Activated CD4-positive, alpha-beta T cell treated with anti-CD3 and anti-CD28 coated beads, Interleukin-2, amount 10 ng/mL, durations not matched to agents 24 days and 14 days (primary cell): Measurements from ENCODE around the gene MAP2K3. TPM values are rescaled to one million over a fixed set of nuclear protein-coding genes. Genes with fewer than 3 reads are reported as not detected.
"Not testable (repeated sequence)": the region's sequence is repeated elsewhere in the genome, so short reads cannot be mapped to it uniquely, and the experiment has no call there.

ENCODE experiments used
- DNase-seq: peaks from one replicate; pipeline ENCODE4 v3.0.0; 2022
- H3K27ac Mint-ChIP-seq: one replicate; pipeline ENCODE4 v1.8.0; 2022; ENCODE audit warnings: mild to moderate bottlenecking, mixed read lengths
- H3K27me3 Mint-ChIP-seq: one replicate; pipeline ENCODE4 v1.8.0; 2022; ENCODE audit warnings: mixed read lengths
- H3K36me3 Mint-ChIP-seq: one replicate; pipeline ENCODE4 v1.8.0; 2022; ENCODE audit warnings: low read depth, mild to moderate bottlenecking, mixed read lengths
- H3K4me1 Mint-ChIP-seq: one replicate; pipeline ENCODE4 v1.8.0; 2021; ENCODE audit warnings: mixed read lengths
- H3K4me3 Mint-ChIP-seq: one replicate; pipeline ENCODE4 v1.8.0; 2022; ENCODE audit warnings: mild to moderate bottlenecking, moderate library complexity, mixed read lengths
- H3K9me3 Mint-ChIP-seq: one replicate; pipeline ENCODE4 v1.8.0; 2021; ENCODE audit warnings: mixed read lengths
- intact Hi-C: fragments of 100-400 bp; cut with micrococcal nuclease; formaldehyde crosslinking; loops from one replicate; pipeline ENCODE4 v1.15.1; 2023
- total RNA-seq: library from RNA; stranded (reverse); gene quantifications from 2 replicates; pipeline ENCODE4 v1.2.3, GENCODE V29; 2022

The MAP2K3 gene
- total RNA-seq, 1 donor from 2014 or later = 166 TPM

- H3K4me1 Mint-ChIP-seq, H3K27me3 Mint-ChIP-seq, H3K4me3 Mint-ChIP-seq, H3K9me3 Mint-ChIP-seq, intact Hi-C loops, DNase-seq: not testable (repeated sequence)
- peaks cover 47% of the 10 kb centered on the region for H3K36me3 Mint-ChIP-seq
- H3K27ac Mint-ChIP-seq = peak overlapping the region; percentile 29
Measured at GRCh38 chr17:21310766-21311602, 26.5 kb downstream of the MAP2K3 start.

- DNase-seq = no peak
- Mint-ChIP-seq H3K36me3 (peaks cover 33% of the 10 kb centered on the region), H3K4me1 (no peaks in the 10 kb centered on the region), H3K4me3 (no peak overlapping the region), H3K9me3 (peaks cover 6% of the 10 kb centered on the region), H3K27me3 (no peaks in the 10 kb centered on the region), H3K27ac (no peak overlapping the region)
- intact Hi-C loops = no loop called here
Measured at GRCh38 chr17:21313320-21313719, 28.8 kb downstream of the MAP2K3 start.

- H3K4me3 Mint-ChIP-seq, intact Hi-C loops, H3K4me1 Mint-ChIP-seq, H3K9me3 Mint-ChIP-seq, H3K27ac Mint-ChIP-seq, H3K27me3 Mint-ChIP-seq, DNase-seq: not testable (repeated sequence)
- H3K36me3 Mint-ChIP-seq = peaks cover 28% of the 10 kb centered on the region
Measured at GRCh38 chr17:21313761-21314160, 29.2 kb downstream of the MAP2K3 start.

- peaks cover 23% of the 10 kb centered on the region for H3K36me3 Mint-ChIP-seq
- H3K27ac Mint-ChIP-seq, intact Hi-C loops: not testable (repeated sequence)
Measured at GRCh38 chr17:21314261-21314664, 29.8 kb downstream of the MAP2K3 start.

GRCh38 chr17:21314701-21315111, 30.2 kb downstream of the MAP2K3 start:
- H3K27me3 Mint-ChIP-seq, H3K27ac Mint-ChIP-seq, H3K4me1 Mint-ChIP-seq, DNase-seq, H3K4me3 Mint-ChIP-seq, intact Hi-C loops, H3K9me3 Mint-ChIP-seq: not testable (repeated sequence)
- peaks cover 21% of the 10 kb centered on the region for H3K36me3 Mint-ChIP-seq

More at GRCh38 chr17:21314261-21314664, 29.8 kb downstream of the MAP2K3 start:
- not testable (repeated sequence) for DNase-seq, H3K9me3 Mint-ChIP-seq, H3K4me1 Mint-ChIP-seq, H3K4me3 Mint-ChIP-seq, H3K27me3 Mint-ChIP-seq

GRCh38 chr17:21315246-21316000, 30.9 kb downstream of the MAP2K3 start:
- H3K9me3 Mint-ChIP-seq, DNase-seq, H3K4me1 Mint-ChIP-seq, H3K27me3 Mint-ChIP-seq, intact Hi-C loops, H3K4me3 Mint-ChIP-seq, H3K27ac Mint-ChIP-seq: not testable (repeated sequence)
- H3K36me3 Mint-ChIP-seq = peaks cover 14% of the 10 kb centered on the region

- peak; percentile 56 for DNase-seq
- H3K4me1 Mint-ChIP-seq, intact Hi-C loops, H3K27me3 Mint-ChIP-seq, H3K9me3 Mint-ChIP-seq, H3K36me3 Mint-ChIP-seq, H3K4me3 Mint-ChIP-seq: not testable (repeated sequence)
- H3K27ac Mint-ChIP-seq = peak overlapping the region; percentile 34
Measured at GRCh38 chr17:21316212-21316886, 31.8 kb downstream of the MAP2K3 start.

- H3K9me3 Mint-ChIP-seq, H3K4me1 Mint-ChIP-seq, intact Hi-C loops, H3K27ac Mint-ChIP-seq, H3K4me3 Mint-ChIP-seq, H3K27me3 Mint-ChIP-seq, H3K36me3 Mint-ChIP-seq: not testable (repeated sequence)
- peak; percentile 59 for DNase-seq
Measured at GRCh38 chr17:21316887-21317500, 32.5 kb downstream of the MAP2K3 start.

GRCh38 chr17:21317821-21318220, 33.3 kb downstream of the MAP2K3 start:
- H3K27ac Mint-ChIP-seq, H3K27me3 Mint-ChIP-seq, DNase-seq, H3K36me3 Mint-ChIP-seq, H3K4me1 Mint-ChIP-seq, H3K4me3 Mint-ChIP-seq, intact Hi-C loops, H3K9me3 Mint-ChIP-seq: not testable (repeated sequence)

- peaks cover 4% of the 10 kb centered on the region for H3K36me3 Mint-ChIP-seq
- peaks cover 7% of the 10 kb centered on the region for H3K4me1 Mint-ChIP-seq
- intact Hi-C loops = no loop called here
- no peak overlapping the region for H3K4me3 Mint-ChIP-seq
- no peaks in the 10 kb centered on the region for H3K9me3 Mint-ChIP-seq
- H3K27ac Mint-ChIP-seq = no peak overlapping the region
- no peak for DNase-seq
- H3K27me3 Mint-ChIP-seq = peaks cover 2% of the 10 kb centered on the region
Measured at GRCh38 chr17:21318439-21318838, 33.9 kb downstream of the MAP2K3 start.

- H3K9me3 Mint-ChIP-seq, H3K36me3 Mint-ChIP-seq, DNase-seq, H3K4me1 Mint-ChIP-seq, H3K27ac Mint-ChIP-seq, H3K4me3 Mint-ChIP-seq, intact Hi-C loops, H3K27me3 Mint-ChIP-seq: not testable (repeated sequence)
Measured at GRCh38 chr17:21318856-21319255, 34.3 kb downstream of the MAP2K3 start.

- H3K27ac Mint-ChIP-seq, intact Hi-C loops, H3K27me3 Mint-ChIP-seq, H3K4me3 Mint-ChIP-seq, H3K9me3 Mint-ChIP-seq, H3K4me1 Mint-ChIP-seq, DNase-seq, H3K36me3 Mint-ChIP-seq: not testable (repeated sequence)
Measured at GRCh38 chr17:21319256-21319655, 34.7 kb downstream of the MAP2K3 start.

GRCh38 chr17:21319686-21320375, 35.3 kb downstream of the MAP2K3 start:
- H3K27ac Mint-ChIP-seq, intact Hi-C loops, H3K27me3 Mint-ChIP-seq, H3K9me3 Mint-ChIP-seq, H3K4me1 Mint-ChIP-seq, H3K4me3 Mint-ChIP-seq, H3K36me3 Mint-ChIP-seq, DNase-seq: not testable (repeated sequence)
